HG03457 (cell line): ENCODE measurements around the gene TMEM242.
A peak's percentile ranks its signal among the peaks of the same experiment; 100 is the strongest.

Experiments
- ATAC-seq: cut with Tn5 transposase; IDR thresholded peaks from one replicate; pipeline ENCODE4 v1.9.1; 2021; ENCODE audit warnings: moderate number of reproducible peaks; ENCODE audit not compliant: unreplicated experiment

The TMEM242 gene

GRCh38 chr6:157290797-157291196, 32.5 kb downstream of the TMEM242 start:
- ATAC-seq, result no peak

- no peak for ATAC-seq
These were observed 33.6 kb downstream of the TMEM242 start for GRCh38 chr6:157289764-157290163.

- no peak for ATAC-seq
These were observed 34.7 kb downstream of the TMEM242 start for GRCh38 chr6:157288575-157288974.

GRCh38 chr6:157287923-157288322, 35.4 kb downstream of the TMEM242 start:
- no peak for ATAC-seq

GRCh38 chr6:157287247-157287850, 36.0 kb downstream of the TMEM242 start:
- no peak for ATAC-seq

GRCh38 chr6:157285422-157285779, 37.9 kb downstream of the TMEM242 start:
- no peak for ATAC-seq

- ATAC-seq, result no peak
These were observed 38.4 kb downstream of the TMEM242 start for GRCh38 chr6:157284738-157285421.

- no peak for ATAC-seq
These were observed 39.2 kb downstream of the TMEM242 start for GRCh38 chr6:157283900-157284737.

- no peak for ATAC-seq
These were observed 39.9 kb downstream of the TMEM242 start for GRCh38 chr6:157283330-157283898.

- ATAC-seq, result no peak
These were observed 41.0 kb downstream of the TMEM242 start for GRCh38 chr6:157282284-157282683.

GRCh38 chr6:157281570-157281969, 41.7 kb downstream of the TMEM242 start:
- ATAC-seq, result no peak

GRCh38 chr6:157280947-157281346, 42.4 kb downstream of the TMEM242 start:
- ATAC-seq, result no peak

GRCh38 chr6:157280157-157280556, 43.2 kb downstream of the TMEM242 start:
- ATAC-seq, result no peak

GRCh38 chr6:157278171-157278570, 45.1 kb downstream of the TMEM242 start:
- ATAC-seq, result no peak

- no peak for ATAC-seq
These were observed 46.6 kb downstream of the TMEM242 start for GRCh38 chr6:157276731-157277130.

- no peak for ATAC-seq
These were observed 47.2 kb downstream of the TMEM242 start for GRCh38 chr6:157276134-157276532.

- peak; percentile 83 for ATAC-seq
These were observed 48.7 kb downstream of the TMEM242 start for GRCh38 chr6:157274471-157275226.

GRCh38 chr6:157273756-157274470, 49.4 kb downstream of the TMEM242 start:
- ATAC-seq, result no peak

GRCh38 chr6:157272866-157273755, 50.2 kb downstream of the TMEM242 start:
- ATAC-seq, result no peak
